Pons (tissue), 1 donor: ENCODE measurements around the gene CHTF18.
"Not testable (repeated sequence)": the region's sequence is repeated elsewhere in the genome, so short reads cannot be mapped to it uniquely, and the experiment has no call there.

ENCODE experiments used
- DNase-seq: peaks from one replicate; pipeline ENCODE4 v3.0.0-alpha.2; 2016; ENCODE audit warnings: low spot score

The CHTF18 gene

DNA sequence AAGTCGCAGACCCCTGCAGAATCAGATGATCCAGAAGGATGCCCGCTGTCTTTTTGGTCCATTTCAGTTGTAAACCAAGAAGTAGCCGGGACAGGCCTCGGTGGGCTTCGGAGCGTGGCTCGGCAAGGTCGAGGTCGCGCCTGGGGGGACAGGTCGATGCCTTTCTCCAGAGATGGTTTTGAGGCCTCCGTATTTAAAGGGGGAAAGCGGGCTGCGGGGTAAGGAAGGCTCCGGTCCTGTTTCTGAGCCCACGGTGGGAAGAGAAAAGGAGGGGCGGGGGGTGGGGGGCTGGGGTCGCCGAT lies 19.6 kb downstream of the CHTF18 start:
- no peak for DNase-seq

DNA sequence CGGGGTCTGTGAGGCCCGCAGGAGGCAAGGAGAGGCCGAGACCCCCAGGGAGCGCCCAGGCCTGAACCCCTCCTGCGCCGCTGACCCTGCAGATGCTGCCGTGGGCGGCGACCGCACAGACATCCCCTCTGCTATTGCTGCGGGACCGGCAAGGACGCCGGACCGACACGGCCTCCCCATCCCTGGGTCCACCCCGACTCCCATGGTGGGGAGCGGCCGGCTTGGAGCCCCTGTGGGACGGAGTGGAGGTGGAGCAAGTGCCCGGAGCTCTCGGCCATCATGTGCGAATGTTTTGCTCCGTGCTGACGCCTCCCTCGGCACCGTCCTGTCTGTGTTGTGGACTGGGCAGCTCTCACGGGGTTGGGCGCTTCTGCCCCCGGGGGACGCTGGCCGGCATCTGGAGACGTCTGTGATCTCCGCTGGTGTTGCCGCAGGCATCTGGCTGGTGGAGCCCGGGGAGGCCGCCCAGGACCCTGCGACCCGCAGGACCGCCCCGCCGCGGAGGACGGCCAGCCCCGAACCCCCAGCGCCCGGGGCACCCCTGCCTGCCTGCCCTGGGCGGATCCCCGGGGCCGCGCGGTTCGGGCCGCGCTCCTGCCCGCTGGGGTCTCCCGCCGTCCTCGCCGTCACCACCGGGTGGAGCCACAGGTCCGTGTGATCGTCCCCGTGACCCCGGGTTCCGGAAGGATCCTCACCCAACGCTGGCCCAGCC lies 24.9 kb downstream of the CHTF18 start:
- peak; percentile 29 for DNase-seq

DNA sequence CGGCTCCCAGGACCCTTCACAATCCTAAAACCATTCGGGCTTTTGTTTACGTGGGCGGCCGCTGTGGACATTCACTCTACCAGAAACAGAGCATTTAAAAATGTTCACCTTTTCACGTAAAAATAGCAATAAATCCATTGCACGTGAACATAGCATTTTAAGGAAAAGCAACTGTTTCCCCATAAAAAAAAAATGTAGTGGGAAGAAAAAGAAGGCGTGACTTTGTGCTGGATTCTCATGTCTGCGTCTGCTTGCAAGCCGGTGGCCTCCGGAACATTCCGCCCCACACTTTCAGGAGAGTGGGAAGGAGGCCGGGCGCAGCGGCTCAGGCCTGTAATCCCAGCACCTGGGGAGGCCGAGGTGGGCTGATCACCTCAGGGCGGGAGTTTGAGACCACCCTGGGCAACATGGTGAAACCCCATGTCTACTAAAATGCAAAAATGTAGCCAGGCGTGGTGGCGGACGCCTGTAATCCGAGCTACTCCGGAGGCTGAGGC lies 25.5 kb downstream of the CHTF18 start:
- no peak for DNase-seq

DNA sequence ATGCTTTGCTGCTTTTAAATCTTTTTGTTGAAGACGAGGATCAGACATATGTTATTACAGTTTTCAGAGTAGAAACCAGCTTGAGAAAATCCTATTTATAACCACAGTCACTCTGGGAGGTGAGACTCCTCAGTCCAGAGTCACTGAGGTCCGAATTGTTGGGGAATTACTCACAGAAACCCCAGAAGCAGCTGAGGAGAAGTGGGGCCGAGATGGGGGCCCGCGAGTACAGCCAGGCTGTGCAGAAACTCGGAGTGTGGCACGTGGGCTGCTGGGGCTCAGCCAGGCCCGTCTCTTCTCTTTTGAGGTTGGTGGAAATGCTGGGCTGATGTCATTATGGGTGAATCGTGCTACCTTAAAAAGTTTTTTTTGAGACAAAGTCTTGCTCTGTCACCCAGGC lies 26.6 kb downstream of the CHTF18 start:
- DNase-seq = no peak

GRCh38 chr16:815861-816260 lies 27.4 kb downstream of the CHTF18 start:
- DNase-seq = no peak

DNA sequence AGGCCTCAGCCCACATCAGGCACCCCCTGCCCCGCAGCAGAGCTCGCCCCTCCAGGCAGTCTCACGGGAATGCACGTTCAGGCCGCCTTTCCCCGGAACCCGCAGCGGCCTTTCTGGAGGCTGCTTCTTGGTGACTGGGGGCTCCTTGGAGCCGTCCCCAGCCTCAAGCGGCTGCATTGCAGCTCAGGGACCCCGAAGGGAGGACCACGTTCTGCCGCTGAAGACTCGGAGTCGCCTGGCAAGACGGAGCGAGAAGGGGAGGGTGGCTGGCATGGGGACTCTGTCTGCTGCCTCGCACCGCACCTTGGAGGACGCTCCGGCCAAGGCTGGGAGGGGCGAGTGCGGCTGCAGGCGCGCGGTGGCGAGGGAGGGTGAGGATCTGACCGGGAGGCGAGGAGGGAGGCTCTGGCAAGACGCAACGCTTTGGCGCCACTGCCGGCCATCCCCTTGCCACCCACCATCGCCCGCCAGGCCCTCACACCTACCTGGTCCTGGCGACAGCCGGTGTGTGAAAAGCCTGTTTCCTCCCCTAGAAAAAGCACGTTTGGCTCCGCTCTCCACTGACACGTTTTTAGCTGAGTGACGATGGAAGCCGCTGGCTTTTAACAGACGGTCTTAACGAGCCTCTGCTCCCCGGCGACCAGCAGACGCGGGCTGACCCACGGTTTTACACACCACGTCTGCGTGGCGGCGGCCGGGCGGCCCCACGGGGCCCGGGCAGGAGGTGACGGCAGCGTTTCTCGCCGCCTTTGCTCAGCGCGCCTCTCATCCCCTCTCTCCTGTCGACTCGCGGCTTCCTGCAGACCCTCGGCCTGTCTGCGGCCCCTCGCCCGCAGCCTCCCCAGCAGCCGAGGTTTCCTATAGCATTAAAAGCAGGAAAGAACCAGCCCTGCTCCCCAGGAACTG lies 28.8 kb downstream of the CHTF18 start:
- no peak for DNase-seq

DNA sequence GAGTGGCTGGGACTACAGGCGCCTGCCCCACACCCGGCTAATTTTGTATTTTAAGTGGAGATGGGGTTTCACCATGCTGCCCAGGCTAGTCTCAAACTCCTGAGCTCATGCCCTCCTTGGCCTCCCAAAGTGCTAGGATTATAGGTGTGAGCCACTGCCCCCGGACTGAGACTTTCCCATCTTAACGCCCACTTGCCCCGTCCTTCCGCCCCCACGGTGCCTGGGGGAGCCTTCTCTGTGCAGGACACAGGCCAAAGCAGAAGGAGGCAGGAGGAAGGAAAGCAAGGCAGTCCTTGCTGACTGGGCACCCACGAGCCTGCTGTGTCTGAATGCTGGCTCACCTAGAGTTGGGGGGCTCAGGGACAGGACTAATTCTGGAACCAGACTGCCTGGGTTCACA lies 29.7 kb downstream of the CHTF18 start:
- no peak for DNase-seq

GRCh38 chr16:818592-818991 lies 30.2 kb downstream of the CHTF18 start:
- no peak for DNase-seq

- no peak for DNase-seq
These were observed 31.1 kb downstream of the CHTF18 start for GRCh38 chr16:819336-820043.

DNA sequence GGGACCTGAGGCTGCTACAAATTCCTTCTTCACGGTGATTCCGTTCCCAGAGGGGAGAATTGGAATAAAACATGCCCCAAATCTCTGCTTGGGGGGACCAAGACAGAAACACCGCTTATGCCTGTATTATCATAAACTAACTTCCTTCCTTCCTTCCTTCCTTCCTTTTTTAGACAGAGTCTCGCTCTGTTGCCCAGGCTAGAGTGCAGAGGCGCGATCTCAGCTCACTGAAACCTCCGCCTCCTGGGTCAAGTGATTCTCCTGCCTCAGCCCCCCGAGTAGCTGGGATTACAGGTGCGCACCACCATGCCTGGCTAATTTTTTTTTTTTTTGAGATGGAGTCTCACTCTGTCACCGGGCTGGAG lies 31.6 kb downstream of the CHTF18 start:
- not testable (repeated sequence) for DNase-seq

- no peak for DNase-seq
These were observed 32.3 kb downstream of the CHTF18 start for GRCh38 chr16:820748-821147.

DNA sequence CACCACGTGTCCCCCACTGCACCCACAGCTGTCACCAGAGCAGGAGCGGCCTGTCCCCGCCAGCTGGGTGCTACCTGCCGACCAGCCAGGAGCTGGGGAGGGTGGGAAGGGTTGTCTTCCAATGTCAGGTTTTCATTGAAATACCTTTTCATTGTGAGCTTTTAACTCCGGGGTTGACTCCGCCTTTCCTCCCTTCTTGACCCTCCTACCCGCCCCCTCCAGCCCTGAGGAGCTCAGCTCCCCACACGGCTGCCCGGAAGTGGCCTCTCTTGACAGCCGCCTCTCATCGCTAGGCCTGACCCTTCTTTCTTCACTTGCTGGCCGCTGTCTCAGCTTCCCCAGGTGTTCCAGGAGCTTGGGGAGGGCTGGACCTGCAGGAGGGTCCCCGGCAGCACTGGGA lies 33.3 kb downstream of the CHTF18 start:
- DNase-seq = no peak

- no peak for DNase-seq
These were observed 33.9 kb downstream of the CHTF18 start for GRCh38 chr16:822174-822908.

DNA sequence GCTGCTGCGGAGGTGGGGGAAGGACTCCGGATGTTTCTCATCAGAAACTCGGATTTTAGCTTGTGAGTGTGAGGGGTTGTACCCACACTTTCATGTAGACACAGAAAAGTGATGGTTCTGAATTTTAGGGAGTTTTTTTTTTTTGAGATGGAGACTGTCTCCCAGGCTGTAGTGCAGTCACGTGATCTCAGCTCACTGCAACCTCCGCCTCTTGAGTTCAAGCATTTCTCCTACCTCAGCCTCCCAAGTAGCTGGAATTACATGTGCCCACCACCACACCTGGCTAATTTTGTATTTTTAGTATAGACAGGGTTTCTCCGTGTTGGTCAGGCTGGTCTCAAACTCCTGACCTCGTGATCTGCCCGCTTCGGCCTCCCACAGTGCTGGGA lies 34.5 kb downstream of the CHTF18 start:
- DNase-seq = no peak

GRCh38 chr16:824194-824593 lies 35.8 kb downstream of the CHTF18 start:
- DNase-seq = no peak

DNA sequence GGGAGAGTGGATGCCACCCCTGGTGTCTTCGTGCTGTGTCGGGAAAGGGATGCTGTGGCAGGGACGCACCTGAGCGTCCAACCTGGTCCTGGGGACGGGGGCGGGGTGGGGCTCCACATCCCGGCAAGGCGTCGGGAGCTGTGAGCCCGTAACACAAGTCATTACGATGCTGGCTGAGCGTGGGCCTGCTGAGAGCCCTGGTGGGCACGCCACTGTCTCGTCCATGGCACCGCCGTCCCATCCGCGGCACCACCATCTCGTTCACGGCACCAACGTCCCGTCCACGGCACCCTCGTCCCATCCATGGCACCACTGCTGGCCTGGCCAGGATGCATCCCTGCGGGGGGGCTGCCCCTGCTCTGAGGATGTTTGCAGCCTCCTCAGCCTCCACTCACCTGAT lies 36.2 kb downstream of the CHTF18 start:
- no peak for DNase-seq

DNA sequence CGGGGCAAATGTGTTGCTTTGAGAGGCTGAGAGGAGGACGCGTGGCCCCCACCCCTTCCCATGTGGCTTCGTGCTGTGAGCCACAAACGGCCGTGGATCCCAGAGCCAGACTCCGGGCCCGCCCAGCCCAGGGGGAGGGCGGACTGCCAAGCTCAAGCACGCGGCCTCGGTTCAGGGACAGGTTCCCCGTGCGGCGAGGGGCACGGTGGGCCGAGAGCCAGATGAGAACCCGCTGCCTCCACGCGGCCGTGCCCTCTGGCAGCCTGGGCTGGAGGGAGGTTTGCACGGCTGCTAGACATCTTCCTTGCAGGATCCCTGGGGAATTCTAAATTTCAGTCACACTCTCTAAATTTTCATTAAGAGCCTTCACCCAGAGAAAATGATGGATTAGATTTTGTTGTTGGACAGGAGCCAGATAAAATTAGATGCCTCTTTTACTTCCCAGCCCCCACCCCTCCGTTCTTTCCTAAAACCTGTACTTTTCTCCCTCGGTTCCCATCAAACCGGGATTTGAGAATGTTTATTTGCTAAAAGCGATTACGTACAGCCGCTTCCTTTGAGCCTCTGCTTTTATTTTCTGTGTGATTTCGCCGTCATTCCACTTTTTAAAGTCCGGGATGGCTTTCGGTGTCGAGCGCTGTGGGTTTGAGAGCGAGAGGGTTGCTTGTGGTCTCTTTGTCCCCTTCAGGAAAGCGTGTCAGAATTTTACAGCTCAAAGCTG lies 37.1 kb downstream of the CHTF18 start:
- peak; percentile 23 for DNase-seq

- no peak for DNase-seq
These were observed 39.1 kb downstream of the CHTF18 start for GRCh38 chr16:827513-827912.

DNA sequence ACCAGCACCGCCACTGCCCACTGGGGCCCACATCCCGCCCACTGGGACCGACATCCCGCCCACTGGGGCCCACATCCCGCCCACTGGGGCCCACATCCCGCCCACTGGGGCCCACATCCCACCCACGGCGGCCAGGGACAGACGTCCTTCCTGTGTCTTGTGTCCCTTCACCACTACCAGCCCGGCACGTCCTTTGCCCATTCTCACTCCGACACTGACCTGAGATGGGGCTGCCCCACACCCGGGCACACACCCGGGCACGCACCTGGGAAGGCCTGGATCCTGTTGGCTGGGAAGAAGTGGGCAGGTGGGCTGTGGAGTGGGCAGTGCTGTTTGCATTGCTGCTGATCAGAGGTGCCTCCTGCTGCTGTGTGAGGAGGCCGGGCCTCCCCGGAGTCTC lies 40.5 kb downstream of the CHTF18 start:
- DNase-seq = no peak

DNA sequence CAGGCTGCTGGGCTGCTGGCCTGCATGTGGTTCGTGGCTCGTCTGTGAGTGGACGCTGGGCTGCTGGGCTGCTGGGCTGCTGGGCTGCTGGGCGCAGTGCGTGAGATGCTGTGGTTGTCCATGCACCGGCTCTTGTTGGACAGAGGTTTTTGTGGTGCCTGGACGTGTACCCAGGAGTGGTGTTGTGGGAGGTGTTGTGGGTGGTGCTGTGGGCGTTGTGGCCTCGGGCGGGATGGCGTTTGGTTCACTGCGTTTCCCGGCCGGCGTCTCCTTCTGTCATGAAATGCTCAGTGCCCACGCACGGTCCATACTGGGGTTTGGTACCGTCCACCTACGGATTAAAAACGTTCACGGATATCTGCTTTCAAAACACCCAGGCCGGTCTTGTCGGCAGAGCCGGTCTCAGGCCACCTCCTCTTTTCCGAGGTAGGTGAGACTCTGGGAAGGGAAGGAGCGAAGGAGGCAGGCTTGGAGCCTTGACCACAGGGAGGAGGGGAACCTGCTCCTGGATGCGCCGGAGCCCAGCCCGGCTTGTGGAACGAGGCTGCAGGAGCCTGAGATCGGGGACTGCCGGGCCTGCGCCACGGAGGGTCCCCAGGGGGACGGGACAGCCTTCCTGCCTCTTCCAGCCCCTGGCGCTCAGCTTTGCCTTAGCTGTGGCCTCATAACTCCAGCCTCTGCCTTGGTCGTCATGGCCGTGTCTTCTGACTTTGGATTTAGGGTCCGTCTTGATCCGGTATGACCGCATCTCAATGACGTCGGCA lies 41.9 kb downstream of the CHTF18 start:
- DNase-seq = no peak
